Hematopoietic multipotent progenitor cell treated with erythropoietin and hydrocortisone succinate and interleukin-3 and kit ligand, for 8 days (in vitro differentiated cells): ENCODE results near the gene FOXJ3.
A peak's percentile ranks its signal among the peaks of the same experiment; 100 is the strongest.

Experiments used
- DNase-seq: peaks from one replicate; pipeline ENCODE4 v3.0.0-alpha.2; 2015

FOXJ3 gene

DNA sequence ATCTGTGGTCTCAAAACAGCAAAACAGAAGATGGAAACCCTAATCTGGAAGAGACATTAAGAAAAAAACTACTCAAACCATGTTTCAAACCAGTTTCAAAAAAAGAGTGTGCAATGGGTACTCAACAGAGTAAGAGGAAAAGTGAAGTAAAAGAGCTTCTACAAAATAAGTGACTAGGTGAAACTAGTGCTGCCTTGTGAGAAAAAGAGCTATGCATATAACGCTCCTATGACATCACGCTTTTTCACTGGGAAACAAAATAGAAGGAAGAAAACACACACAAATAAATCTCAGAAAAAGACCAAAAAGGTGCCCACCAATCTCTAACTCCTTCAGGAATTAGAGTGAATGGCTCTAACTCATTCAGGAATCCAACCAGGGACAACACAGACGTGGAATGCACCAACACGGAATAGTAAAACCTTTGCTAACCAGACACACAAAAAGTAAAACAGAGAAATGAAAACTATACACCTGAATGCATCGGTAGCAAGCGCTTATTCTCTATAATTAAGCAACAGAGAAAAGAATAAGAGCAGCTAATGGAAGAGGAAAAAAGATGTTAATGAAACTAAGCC, 1.3 kb downstream of the FOXJ3 start:
- no peak for DNase-seq

DNA sequence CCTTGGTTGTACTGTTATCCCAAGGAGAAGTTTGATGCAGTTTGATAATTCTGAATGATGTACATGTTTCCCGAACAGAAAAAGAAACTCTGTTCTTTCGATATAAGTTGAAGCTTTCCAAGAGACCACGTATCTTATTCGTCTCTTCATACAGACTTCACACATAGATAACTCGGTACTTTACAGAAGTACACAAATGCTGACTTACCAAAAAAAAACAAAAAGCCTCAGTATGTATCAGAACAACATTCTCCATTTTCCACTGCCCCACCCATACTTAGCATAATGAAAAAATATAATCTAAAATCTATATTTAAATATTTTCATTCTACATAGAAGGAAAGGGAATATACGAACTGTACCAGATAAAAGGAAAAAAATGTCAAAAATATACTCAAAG, 2.2 kb downstream of the FOXJ3 start:
- no peak for DNase-seq

DNA sequence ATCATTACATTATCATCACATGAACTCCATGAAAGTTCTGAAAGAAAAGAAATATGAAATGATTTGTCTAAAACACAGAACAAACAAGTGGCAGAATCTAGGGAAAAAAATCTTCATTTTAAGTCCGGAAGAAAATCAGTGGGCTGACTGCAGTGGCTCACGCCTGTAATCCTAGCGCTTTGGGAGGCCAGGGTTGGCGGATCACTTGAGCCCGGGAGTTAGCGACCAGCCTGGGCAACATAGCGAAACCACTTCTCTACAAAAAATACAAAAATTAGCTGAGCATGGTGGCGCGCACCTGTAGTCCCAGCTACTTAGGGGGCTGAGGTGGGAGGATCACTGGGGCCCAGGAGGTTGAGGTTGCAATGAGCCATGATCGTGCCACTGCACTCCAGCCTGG, 4.8 kb downstream of the FOXJ3 start:
- DNase-seq: no peak

DNA sequence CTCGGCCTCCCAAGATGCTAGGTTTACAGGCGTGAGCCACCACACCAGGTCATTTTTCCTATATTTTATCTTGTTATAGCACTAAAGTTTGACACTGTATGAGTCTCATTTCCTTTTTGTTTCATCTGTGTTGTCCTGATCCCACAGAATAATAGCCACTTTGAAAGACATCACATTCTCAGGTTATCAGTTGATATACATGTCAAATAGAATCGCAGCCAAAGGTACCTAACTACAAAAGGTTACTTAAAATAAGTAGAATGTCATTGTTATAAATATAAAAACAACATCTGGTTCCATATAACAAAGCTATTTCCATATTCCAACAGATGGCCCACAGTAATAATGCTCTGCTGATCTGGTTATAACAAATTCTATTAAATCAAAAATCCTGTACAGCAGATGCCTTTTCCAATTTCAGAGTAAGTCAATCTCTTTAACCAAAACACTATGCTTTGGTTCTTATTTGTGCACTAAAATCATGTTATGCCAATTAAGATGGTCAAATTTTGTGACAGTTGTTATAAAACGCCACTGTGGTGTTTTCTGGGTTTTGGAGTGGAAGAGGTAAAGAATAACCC, 6.0 kb downstream of the FOXJ3 start:
- no peak for DNase-seq

DNA sequence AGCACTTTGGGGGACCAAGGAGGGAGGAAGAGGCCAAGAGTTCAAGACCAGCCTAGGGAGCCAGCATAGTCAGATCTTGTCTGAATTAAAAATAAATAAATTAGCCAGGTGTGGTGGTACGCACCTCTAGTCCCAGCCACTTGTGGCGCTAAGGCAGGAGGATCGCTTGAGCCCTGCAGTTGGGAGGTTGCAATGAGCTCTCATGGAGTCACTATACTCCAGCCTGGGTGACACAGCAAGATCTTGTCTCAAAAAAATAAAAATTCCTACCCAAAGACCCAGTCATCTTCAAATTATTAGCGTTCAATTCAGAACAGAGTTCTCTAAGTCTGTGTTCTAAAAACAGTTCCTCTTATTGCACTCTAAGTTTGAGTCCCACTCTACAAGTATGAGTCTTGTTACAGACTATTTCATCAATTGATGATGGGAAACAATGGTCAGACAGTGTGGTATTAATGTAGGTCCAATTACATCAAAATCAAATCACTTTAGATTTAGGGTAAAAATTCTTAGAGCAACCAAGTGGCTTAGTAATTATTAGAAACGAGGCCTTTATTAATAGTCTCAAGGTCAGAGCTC, 6.9 kb downstream of the FOXJ3 start:
- no peak for DNase-seq

DNA sequence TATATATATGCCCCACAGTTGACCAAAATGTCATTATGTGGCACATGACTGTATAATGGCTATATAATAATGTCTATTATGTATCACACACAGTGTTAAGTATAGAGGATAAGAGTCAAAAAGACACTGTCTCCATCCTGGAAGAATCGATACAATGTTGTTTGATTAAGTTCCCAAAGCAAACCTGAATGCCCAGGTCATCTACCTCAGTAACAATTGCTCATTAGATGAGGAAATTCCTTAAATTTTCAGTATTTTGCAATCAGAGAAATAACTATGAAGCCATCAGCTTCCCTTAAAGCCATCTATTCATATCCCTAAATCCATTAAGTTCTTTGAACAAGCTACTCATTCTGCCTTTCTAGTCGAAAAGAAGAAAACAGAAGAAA, 10.0 kb downstream of the FOXJ3 start:
- DNase-seq: no peak

DNA sequence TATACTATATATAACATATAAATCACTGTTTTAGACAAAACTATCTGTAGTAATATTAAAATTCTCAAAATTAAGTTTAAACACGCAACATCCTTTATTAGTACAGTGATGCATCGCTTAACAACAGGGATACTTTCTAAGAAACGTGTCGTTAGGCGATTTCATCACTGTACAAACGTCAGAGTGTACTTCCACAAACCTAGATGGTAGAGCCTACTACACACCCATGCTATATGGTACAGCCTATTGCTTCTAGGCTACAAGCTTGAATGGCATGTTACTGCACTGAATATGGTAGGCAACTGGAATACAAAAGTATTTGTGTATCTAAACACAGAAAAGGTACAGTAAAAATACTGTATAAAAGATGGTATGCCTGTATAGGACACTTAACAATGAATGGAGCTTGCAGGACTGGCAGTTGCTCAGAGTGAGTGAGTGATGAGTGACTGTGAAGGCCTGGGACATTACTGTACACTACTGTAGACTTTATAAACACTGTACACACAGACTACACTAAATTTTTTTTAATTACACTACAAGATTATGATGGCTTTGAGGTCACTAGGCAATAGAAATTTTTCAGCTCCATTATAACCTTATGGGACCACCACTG, 10.5 kb downstream of the FOXJ3 start:
- no peak for DNase-seq

DNA sequence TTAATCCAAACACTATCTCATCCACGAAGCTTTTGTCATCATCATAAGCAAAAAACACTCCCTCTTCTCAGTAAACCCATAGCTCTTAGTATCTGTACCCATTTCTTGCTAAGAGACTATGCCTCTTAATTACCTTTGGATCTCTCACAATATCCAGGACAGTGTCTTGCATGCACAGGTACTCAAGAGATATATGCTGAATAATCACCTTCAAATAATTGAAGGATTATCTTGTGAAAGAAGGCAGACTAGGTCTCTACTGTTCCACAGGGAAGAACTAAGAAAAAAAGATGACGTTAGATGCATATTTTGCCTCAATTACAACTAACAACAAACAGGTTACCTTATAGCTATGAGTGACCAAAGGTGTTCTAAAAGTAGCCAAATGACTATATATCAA, 11.5 kb downstream of the FOXJ3 start:
- DNase-seq: no peak

DNA sequence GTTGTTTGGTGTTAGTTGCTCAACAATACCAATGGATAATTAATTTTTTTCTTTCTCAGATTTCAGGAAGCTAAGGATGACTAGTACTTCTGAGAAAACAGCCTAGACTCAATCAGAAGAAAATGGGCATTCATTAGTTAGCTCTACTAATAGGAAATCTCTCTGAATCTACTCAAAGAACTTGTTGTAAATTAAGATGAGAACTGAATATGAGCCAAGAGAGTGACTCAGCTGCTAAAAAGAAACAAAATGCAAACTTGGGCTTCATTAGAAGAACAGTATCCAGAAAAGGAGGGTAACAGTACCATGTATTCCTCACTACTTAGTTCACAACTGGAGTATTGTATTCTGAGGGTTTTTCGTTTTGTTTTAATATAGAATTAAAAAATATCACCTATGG, 12.5 kb downstream of the FOXJ3 start:
- DNase-seq: peak; percentile 29

DNA sequence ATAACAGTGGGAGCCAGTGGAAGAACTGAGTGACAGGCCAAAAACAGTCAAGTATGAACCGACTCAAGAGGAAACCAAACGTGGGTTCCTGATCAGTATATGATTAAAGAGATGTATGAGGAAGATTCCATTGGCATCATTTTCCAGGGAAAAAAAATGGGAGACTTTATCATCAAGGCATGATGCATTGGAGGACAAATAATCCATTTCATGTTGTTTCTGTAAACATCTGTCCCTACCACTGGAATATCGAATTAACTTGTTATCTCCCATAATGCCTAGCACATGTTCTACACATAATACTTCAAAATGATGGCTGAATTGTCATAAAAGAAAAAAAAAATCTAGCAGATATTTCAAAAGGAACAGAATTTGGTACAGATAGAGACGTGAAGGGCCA, 13.3 kb downstream of the FOXJ3 start:
- no peak for DNase-seq

DNA sequence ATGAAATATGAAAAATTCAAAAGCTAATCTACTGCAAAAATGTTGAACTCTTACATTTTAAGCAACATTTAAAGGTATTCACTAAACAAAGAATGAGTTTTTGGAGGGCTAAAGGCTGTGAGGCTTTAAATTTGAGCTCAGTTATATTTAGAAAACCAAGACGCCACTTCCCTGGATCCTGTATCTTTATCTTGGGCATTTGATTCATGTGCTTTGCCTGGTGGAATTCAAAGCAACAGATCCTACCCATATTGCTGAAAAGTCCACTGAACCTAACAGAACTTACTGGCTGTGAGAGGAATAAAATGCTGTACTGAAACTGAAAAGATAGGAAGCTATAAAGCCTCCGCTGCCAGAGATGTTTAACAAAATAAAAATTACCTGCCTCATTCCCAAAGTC, 14.3 kb downstream of the FOXJ3 start:
- no peak for DNase-seq

DNA sequence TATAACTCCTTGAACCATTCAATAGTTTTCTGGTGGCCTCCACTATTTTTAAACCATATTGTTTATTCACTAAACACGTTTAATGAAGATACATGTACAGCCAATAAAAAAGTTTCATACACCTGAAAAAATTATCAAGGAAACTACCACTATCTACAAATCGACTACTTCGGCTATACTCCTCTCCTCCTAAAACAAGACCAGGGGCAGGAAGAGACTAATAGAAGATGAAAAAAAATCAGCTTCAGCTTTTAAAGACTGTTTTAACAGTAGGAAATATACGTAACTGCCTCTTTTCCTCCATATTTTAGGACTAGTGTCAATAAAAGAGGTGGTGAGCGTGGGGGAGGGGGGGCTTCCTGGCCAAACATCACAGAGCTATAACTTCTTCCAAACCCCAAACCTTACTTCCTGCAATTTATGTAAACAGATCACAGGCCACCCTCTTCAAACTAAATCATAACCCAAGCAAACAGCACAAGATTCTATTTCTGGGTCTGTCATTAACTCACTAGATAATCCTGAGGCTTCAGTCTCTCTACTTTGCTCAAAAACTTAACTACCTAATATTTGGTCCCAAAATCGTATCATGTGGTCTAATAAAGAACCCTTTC, 15.1 kb downstream of the FOXJ3 start:
- DNase-seq: no peak

DNA sequence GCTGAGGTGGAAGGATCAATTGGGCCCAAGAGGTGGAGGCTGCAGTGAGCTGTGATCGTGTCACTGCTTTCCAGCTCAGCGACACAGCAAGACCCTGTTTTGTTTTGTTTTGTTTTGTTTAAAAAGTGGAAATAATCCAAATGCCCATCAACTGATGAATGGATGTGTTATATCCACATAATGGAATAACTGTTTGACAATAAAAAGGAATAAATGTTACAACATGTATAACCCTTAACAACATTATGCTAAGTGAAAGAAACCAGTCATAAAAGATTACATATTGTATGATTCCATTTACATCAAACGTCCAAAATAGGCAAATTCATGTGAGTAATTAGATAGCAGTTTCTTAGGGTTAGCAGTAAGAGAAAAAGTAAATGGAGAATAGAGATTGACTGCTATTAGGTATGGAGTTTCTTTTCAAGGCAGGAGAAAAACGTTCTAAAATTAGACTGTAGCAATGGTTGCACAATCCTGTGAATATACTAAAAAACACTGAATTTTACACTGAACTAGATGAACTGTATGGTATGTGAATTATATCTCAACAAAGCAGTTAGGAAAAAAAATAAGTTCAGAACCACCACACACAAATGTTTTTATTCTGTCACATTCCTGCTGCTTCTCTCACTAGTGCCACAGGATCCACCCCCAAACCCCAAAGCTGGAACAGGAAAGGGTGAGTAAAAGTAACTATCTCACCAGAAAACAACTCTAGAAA, 15.7 kb downstream of the FOXJ3 start:
- DNase-seq: no peak

DNA sequence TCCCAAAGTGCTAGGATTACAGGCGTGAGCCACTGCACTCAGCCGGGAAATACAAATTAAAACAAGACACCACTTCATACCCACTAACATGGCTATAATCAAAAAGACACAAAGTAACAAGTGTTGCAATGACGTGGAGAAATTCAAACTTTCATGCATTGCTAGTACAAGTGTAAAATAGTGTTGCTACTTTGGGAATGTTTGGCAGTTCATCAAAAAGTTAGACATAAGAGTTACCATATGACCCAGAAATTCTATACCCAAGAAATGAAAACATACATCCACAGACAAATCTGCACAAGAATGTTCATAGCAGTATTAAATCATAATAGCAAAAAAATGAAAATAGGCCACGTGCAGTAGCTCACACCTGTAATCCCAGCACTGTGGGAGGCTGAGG, 16.4 kb downstream of the FOXJ3 start:
- no peak for DNase-seq

DNA sequence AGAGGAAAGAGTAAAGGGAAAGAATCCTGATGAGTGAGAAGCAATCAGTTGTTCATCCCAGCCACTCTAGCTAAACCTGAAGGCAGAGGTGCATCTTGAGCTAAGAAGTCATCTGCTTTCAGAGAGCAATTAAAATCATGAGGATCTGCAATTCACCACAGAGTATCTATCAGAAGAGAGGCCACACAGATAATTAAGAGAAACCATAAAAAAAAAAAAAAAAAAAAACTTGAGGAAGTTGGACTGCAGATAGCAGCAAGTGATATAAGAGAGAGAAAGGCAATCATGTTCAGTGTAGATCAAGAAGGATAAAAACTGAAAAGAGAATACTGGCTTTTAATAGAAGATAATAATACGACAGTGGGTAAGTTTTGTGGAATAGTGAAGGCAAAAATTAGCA, 17.7 kb downstream of the FOXJ3 start:
- no peak for DNase-seq

DNA sequence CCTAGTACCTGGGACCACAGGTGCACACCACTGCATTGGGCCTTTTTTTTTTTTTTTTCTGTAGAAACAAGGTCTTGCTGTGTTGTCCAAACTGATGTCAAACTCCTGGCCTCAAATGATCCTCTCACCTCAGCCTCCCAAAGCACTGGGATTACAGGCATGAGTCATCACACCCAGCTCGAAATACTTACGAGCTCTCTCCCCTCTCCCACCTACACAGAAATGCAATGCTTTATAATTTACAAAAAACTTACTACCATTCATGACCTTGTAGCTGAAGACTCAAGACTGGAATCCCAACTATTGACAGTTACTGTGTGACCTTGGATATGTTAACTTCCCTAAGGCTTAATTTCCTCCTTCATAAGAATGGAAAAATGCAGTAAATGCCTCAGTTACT, 18.7 kb downstream of the FOXJ3 start:
- DNase-seq: no peak

DNA sequence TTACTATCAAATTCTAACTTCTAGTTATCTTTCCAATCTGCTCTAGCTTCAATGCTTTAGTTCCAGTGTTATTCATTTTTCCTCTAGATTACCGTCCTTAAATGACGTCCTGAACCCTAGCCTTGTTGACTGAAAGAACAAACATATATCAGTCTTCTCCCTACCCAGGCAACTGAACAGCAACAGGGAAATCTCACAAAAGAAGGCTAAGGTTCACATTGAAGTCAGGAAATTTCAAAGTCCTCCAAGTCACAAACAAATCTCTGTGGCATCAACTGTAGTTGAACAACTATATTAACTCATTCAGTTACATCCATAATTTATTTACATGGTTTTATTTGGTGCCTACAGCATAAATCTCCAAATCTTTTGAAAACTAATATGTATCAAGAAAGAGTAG, 19.5 kb downstream of the FOXJ3 start:
- no peak for DNase-seq

DNA sequence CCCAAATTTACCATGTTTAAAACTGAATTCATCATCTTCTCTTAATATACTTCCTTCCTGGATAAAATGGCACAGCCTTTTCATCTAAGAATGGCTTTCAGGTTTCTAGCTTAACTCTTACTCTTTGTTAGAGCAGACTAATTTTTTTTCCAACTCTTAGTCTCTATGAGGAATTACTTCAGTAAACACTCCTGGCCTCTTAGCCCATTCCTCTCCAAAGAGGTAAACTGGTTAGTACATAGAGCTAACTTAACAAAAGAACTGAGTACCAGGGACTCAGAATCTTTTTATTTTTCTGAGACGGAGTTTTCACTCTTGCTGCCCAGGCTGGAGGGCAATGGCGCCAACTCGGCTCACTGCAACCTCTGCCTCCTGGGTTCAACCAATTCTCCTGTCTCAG, 21.1 kb downstream of the FOXJ3 start:
- no peak for DNase-seq

DNA sequence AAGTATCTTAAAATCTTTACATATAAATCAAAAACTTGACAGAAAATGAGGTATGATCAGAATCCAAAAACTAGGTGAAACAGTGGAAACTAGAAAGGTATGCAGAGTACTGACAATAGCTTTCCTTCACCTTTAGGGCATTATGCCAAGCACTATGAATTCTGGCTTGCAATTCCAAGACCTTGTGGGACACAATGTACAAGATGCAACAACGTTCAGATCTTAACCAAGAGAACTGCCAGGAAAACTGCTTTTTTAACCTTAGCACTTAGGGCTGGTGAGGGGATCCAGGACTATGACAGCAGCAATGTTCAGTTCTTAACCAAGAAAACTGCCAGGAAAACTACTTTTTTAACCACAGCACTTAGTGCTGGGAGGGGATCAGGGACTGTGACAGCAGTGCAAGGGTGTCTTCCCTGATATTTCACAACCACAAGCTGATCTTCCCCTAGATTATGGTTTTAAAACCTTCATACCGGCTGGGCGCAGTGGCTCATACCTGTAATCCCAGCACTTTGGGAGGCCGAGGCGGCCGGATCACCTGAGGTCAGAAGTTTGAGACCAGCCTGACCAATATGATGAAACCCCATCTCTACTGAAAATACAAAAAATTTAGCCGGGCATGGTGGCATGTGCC, 22.3 kb downstream of the FOXJ3 start:
- no peak for DNase-seq

DNA sequence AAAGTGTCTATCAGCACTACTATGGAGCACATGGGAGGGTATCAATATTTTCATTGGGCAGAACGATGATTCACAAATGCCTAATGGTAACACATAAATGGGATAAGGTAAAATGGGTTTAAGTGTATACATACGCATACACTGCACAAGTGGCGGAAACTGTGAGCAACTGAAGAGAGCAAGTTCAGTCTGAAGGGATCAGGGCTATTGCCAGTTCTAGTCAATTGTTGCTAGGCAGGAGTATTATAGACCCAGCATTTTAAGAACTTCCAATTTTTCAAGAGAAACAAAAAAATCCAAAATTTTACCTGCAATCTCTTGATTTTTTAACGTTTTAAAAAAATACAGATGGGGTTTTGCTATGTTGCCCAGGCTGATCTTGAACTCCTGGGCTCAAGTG, 23.1 kb downstream of the FOXJ3 start:
- DNase-seq: no peak

DNA sequence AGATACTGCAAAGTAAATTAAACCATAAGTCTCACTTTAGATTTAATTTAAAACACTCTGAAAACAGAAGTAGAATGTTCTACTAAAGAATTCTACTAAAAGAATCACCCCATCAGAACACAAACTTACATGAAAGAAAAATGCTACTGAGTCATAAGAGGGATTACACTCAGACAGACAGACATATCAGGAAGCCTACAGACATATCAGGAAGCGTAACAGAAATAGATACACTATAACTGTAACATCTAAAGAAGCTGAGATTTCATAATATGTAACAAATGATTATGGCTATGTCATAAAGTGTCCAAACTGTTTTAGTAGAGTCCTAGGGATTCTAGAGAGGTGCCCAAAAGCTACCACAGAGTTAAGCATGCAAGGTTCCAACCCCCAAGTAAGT, 23.9 kb downstream of the FOXJ3 start:
- DNase-seq: no peak

DNA sequence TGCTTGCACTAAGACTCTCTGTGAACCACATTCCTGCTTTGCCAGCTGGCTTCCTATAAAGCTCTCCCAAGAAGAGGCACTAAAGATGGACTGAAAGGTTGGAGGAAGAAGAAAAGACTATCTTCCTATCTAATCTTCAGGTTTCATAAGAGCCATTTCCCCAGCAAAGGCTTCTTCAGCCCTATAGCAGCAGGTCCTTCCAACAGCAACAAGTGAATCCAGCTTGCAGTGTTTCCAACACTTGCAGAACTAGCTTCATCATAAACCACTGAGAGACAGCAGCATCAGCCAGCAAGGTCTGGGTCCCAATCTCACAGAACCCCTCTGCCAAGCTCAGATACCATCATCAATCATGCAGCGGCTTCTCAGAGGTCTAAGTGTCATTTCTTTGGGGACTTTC, 28.1 kb downstream of the FOXJ3 start:
- DNase-seq: no peak

DNA sequence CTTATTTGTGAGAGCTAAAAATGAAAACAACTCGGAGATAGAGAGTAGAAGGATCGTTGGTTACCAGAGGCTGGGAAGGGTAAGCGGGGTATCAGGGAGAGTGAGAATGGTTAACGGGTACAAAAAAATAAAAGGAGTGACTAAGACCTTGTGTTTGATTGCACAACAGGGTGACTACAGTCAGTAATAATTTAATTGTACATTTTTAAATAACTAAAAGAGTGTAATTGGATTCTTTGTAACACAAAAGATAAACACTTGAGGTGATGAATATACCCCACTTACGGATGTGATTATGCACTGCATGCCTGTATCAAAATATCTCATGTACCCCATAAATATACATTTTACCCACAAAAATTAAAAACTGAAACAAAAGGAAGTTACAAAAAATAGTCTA, 29.4 kb downstream of the FOXJ3 start:
- no peak for DNase-seq
